Smooth muscle cell (in vitro differentiated cells): ENCODE results near the gene LHFPL6. TPM values are rescaled to one million over a fixed set of nuclear protein-coding genes. Genes with fewer than 3 reads are reported as not detected.

Experiments used
- DNase-seq: peaks from one replicate; lab custom pipeline; 2025; ENCODE audit not compliant: unreplicated experiment; lab: John Stamatoyannopoulos, UW
- H2AFZ ChIP-seq: fragments of 200-600 bp; sonication (generic); 2 replicates; pipeline ENCODE4 v1.6.0; 2016; ENCODE audit warnings: antibody characterized with exemption, low read depth, mild to moderate bottlenecking
- H3F3A ChIP-seq: fragments of 200-600 bp; sonication (generic); 2 replicates; pipeline ENCODE4 v1.6.0; 2017; ENCODE audit warnings: antibody characterized with exemption, low read depth
- H3K27ac ChIP-seq: fragments of 200-600 bp; sonication (generic); 2 replicates; pipeline ENCODE4 v1.5.1; 2016; ENCODE audit warnings: low read depth, mild to moderate bottlenecking
- H3K27me3 ChIP-seq: fragments of 200-600 bp; sonication (generic); 2 replicates; pipeline ENCODE4 v1.6.1; 2016; ENCODE audit warnings: low read depth, mild to moderate bottlenecking
- H3K36me3 ChIP-seq: fragments of 200-600 bp; sonication (generic); 2 replicates; pipeline ENCODE4 v1.5.1; 2016; ENCODE audit warnings: low read depth
- H3K4me1 ChIP-seq: fragments of 200-600 bp; sonication (generic); 2 replicates; pipeline ENCODE4 v1.5.1; 2016; ENCODE audit warnings: low read depth
- H3K4me2 ChIP-seq: fragments of 200-600 bp; sonication (generic); 2 replicates; pipeline ENCODE4 v1.6.0; 2016; ENCODE audit warnings: mild to moderate bottlenecking
- H3K4me3 ChIP-seq: fragments of 200-600 bp; sonication (generic); 2 replicates; pipeline ENCODE4 v1.5.1; 2016; ENCODE audit warnings: mild to moderate bottlenecking
- H3K79me2 ChIP-seq: fragments of 200-600 bp; sonication (generic); 2 replicates; pipeline ENCODE4 v1.6.0; 2016; ENCODE audit warnings: low read depth, mild to moderate bottlenecking
- H3K9ac ChIP-seq: fragments of 200-600 bp; sonication (generic); 2 replicates; pipeline ENCODE4 v1.6.0; 2016; ENCODE audit warnings: low read depth
- H3K9me3 ChIP-seq: fragments of 200-600 bp; sonication (generic); replicated peaks from 2 replicates; pipeline ENCODE4 v1.5.1; 2016; ENCODE audit warnings: low read depth
- H4K20me1 ChIP-seq: fragments of 200-600 bp; sonication (generic); 2 replicates; pipeline ENCODE4 v1.6.0; 2016; ENCODE audit warnings: low read depth
- CTCF ChIP-seq: fragments of 200-600 bp; sonication (generic); IDR thresholded peaks from 2 replicates; pipeline ENCODE4 v1.5.1; 2017; ENCODE audit warnings: borderline replicate concordance, mild to moderate bottlenecking, antibody characterized with exemption; ENCODE audit not compliant: insufficient read depth, poor library complexity, severe bottlenecking
- WGBS: methylation state at CpG from one replicate; pipeline ENCODE4 v1.1.7; 2016; ENCODE audit warnings: low lambda C conversion rate; 5-methylcytosine and 5-hydroxymethylcytosine counted together
- polyA plus RNA-seq: library from polyadenylated mRNA; unstranded; fragments of >200 nt; fragmentation: Nextera tagmentation; extraction: Ambion mirVana; gene quantifications from 2 replicates; pipeline ENCODE4 v1.2.1, GENCODE V29; 2016
- total RNA-seq: library from RNA; depleted of rRNA; stranded (reverse); fragments of >200 nt; gene quantifications from 2 replicates; pipeline ENCODE4 v1.2.3, GENCODE V29; 2014

Gene LHFPL6
- total and polyA plus RNA-seq, 2 experiments from 2014 or later = 24.7 to 43.6 TPM

- Histone ChIP-seq H3K4me1 (peaks cover 6% of the 10 kb centered on the region), H3F3A (no peaks in the 10 kb centered on the region), H3K9me3 (no peaks in the 10 kb centered on the region), H4K20me1 (no peaks in the 10 kb centered on the region), H3K36me3 (no peaks in the 10 kb centered on the region), H2AFZ (no peak overlapping the region), H3K27me3 (no peaks in the 10 kb centered on the region), H3K9ac (no peak overlapping the region), H3K27ac (no peak overlapping the region), H3K4me3 (no peak overlapping the region), H3K79me2 (peaks cover 4% of the 10 kb centered on the region), H3K4me2 (no peak overlapping the region)
- no peak for TF ChIP-seq CTCF
- WGBS = 96% methylated on average over 12 of the region's 12 CpGs
- no peak for DNase-seq
Measured at GRCh38 chr13:39557285-39557955, 45.6 kb downstream of the LHFPL6 start.

- Histone ChIP-seq H3K36me3 (no peaks in the 10 kb centered on the region), H3K4me2 (no peak overlapping the region), H3K9me3 (no peaks in the 10 kb centered on the region), H2AFZ (no peak overlapping the region), H3K27ac (no peak overlapping the region), H3F3A (no peaks in the 10 kb centered on the region), H3K27me3 (no peaks in the 10 kb centered on the region), H3K4me1 (peaks cover 6% of the 10 kb centered on the region), H3K9ac (no peak overlapping the region), H3K79me2 (peaks cover 4% of the 10 kb centered on the region), H3K4me3 (no peak overlapping the region), H4K20me1 (no peaks in the 10 kb centered on the region)
- 100% methylated on average over 1 of the region's 1 CpG for whole genome bisulfite sequencing
- DNase-seq = no peak
- TF ChIP-seq CTCF = no peak
Measured at GRCh38 chr13:39556866-39557265, 46.1 kb downstream of the LHFPL6 start.

- no peak overlapping the region for H2AFZ ChIP-seq
- H3K9ac ChIP-seq = no peak overlapping the region
- no peaks in the 10 kb centered on the region for H3K36me3 ChIP-seq
- H3K9me3 ChIP-seq = no peaks in the 10 kb centered on the region
- WGBS = 78% methylated on average over 3 of the region's 3 CpGs
- DNase-seq = no peak
- peaks cover 4% of the 10 kb centered on the region for H3K79me2 ChIP-seq
- H3K27ac ChIP-seq = no peak overlapping the region
- H3K4me1 ChIP-seq = peaks cover under 1% of the 10 kb centered on the region
- H3K27me3 ChIP-seq = no peaks in the 10 kb centered on the region
- no peaks in the 10 kb centered on the region for H4K20me1 ChIP-seq
- H3K4me3 ChIP-seq = no peak overlapping the region
- H3F3A ChIP-seq = no peaks in the 10 kb centered on the region
- no peak overlapping the region for H3K4me2 ChIP-seq
- TF ChIP-seq CTCF = no peak
Measured at GRCh38 chr13:39554371-39554770, 48.6 kb downstream of the LHFPL6 start.

GRCh38 chr13:39552246-39552645 is 50.7 kb downstream of the LHFPL6 start:
- Histone ChIP-seq H3K9me3 (no peaks in the 10 kb centered on the region), H3K4me2 (no peak overlapping the region), H3K79me2 (no peaks in the 10 kb centered on the region), H3K27me3 (no peaks in the 10 kb centered on the region), H3K4me3 (no peak overlapping the region), H3F3A (no peaks in the 10 kb centered on the region), H3K9ac (no peak overlapping the region), H4K20me1 (no peaks in the 10 kb centered on the region), H3K27ac (no peak overlapping the region), H2AFZ (no peak overlapping the region), H3K36me3 (no peaks in the 10 kb centered on the region), H3K4me1 (no peaks in the 10 kb centered on the region)
- TF ChIP-seq CTCF = no peak
- 98% methylated on average over 2 of the region's 2 CpGs for WGBS
- no peak for DNase-seq
